ENCODE measurements around the gene SLC25A29.

SLC25A29 gene

GRCh38 chr14:100281286-100282082 lies 24.8 kb downstream of the SLC25A29 start:
- DNase-seq (ENCODE audit: low read depth): no peak

GRCh38 chr14:100279563-100279962 lies 26.7 kb downstream of the SLC25A29 start:
- no peak for DNase-seq (ENCODE audit: low read depth)

GRCh38 chr14:100279133-100279532 lies 27.1 kb downstream of the SLC25A29 start:
- no peak for DNase-seq (ENCODE audit: low read depth)

GRCh38 chr14:100278702-100279101 lies 27.5 kb downstream of the SLC25A29 start:
- DNase-seq (ENCODE audit: low read depth): no peak

GRCh38 chr14:100275214-100275613 lies 31.0 kb downstream of the SLC25A29 start:
- no peak for DNase-seq (ENCODE audit: low read depth)

- DNase-seq (ENCODE audit: low read depth): no peak
These were observed 32.0 kb downstream of the SLC25A29 start for GRCh38 chr14:100274250-100274649.

- DNase-seq (ENCODE audit: low read depth): no peak
These were observed 34.9 kb downstream of the SLC25A29 start for GRCh38 chr14:100271247-100271939.

GRCh38 chr14:100268591-100269207 lies 37.5 kb downstream of the SLC25A29 start:
- DNase-seq (ENCODE audit: low read depth): no peak

GRCh38 chr14:100267990-100268389 lies 38.3 kb downstream of the SLC25A29 start:
- DNase-seq (ENCODE audit: low read depth): no peak

GRCh38 chr14:100263141-100263540 lies 43.1 kb downstream of the SLC25A29 start:
- DNase-seq (ENCODE audit: low read depth): no peak

- DNase-seq (ENCODE audit: low read depth): no peak
These were observed 43.7 kb downstream of the SLC25A29 start for GRCh38 chr14:100262545-100262944.

GRCh38 chr14:100261621-100262020 lies 44.6 kb downstream of the SLC25A29 start:
- DNase-seq (ENCODE audit: low read depth): no peak

- no peak for DNase-seq (ENCODE audit: low read depth)
These were observed 49.8 kb downstream of the SLC25A29 start for GRCh38 chr14:100256339-100256895.

- no peak for DNase-seq (ENCODE audit: low read depth)
These were observed 53.6 kb downstream of the SLC25A29 start for GRCh38 chr14:100252684-100253083.

- no peak for DNase-seq (ENCODE audit: low read depth)
These were observed 55.3 kb downstream of the SLC25A29 start for GRCh38 chr14:100250732-100251465.

- DNase-seq (ENCODE audit: low read depth): no peak
These were observed 59.3 kb downstream of the SLC25A29 start for GRCh38 chr14:100246809-100247428.

GRCh38 chr14:100243020-100243419 lies 63.2 kb downstream of the SLC25A29 start:
- no peak for DNase-seq (ENCODE audit: low read depth)

GRCh38 chr14:100241279-100241678 lies 65.0 kb downstream of the SLC25A29 start:
- no peak for DNase-seq (ENCODE audit: low read depth)
